ENCODE data around the gene MUC13. TPM values are rescaled to one million over a fixed set of nuclear protein-coding genes. Genes with fewer than 3 reads are reported as not detected.

MUC13 gene
- total RNA-seq, 1 experiment from 2014 or later = 0.22 TPM

Other genes with a start within 250 kb of the MUC13 start
- 39.7 to 45.4 TPM (median 42.0 TPM) in 3 replicates for gene UMPS, start 204.3 kb downstream of the MUC13 start, total RNA-seq (2021)
- gene ITGB5, start 47.4 kb downstream of the MUC13 start, total RNA-seq (2021) = 292 to 339 TPM (median 296 TPM) in 3 replicates
- 7.9 to 14.6 TPM (median 8.7 TPM) in 3 replicates for gene HEG1, start 121.2 kb upstream of the MUC13 start, total RNA-seq (2021)

Data from WTC11 (cell line).